ENCODE results near the gene FDX1.
A peak's percentile ranks its signal among the peaks of the same experiment; 100 is the strongest.
"Not testable (repeated sequence)": the region's sequence is repeated elsewhere in the genome, so short reads cannot be mapped to it uniquely, and the experiment has no call there.

FDX1 gene, protein sequence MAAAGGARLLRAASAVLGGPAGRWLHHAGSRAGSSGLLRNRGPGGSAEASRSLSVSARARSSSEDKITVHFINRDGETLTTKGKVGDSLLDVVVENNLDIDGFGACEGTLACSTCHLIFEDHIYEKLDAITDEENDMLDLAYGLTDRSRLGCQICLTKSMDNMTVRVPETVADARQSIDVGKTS

DNA sequence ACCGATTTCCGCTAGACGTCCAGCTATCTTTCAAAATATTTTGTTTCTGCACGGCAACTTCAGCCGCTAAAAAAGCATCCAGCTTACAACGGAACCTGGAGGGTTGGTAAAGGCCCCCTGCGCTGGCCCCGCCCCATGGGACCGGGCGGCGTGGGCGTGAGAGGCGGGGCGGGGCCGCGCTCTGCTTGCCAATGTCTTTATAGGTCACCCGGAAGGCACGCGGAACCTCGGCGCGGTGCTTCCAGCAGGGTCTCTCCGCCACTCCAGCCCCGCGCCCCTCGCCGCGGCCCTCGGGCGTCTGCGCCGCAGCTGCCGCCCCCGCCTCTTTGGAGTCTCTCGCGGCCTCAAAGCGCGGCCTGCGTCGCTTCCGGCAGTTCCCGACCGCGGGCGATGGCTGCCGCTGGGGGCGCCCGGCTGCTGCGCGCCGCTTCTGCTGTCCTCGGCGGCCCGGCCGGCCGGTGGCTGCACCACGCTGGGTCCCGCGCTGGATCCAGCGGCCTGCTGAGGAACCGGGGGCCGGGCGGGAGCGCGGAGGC is at the start of gene FDX1:
FDX1 (plus strand) TSS at position 218 of the 536 bp plus-strand sequence; CDS start at position 391, 173 bp downstream.
- no peaks in the 10 kb centered on the region for H3K36me3 ChIP-seq (ENCODE audit: control insufficient read depth in 5 of 5, insufficient read depth in 5 of 5, low read length in 5 of 5)
- H3K27me3 ChIP-seq (ENCODE audit: control insufficient read depth in 5 of 5, insufficient read depth in 4 of 5, low read length in 5 of 5), result no peaks in the 10 kb centered on the region
- H3K27ac ChIP-seq (ENCODE audit: low read depth, low read length), result peak within 1 kb of the TSS; percentile 92
- peak within 1 kb of the TSS; percentile 91 to 100 (median 99) for H3K9ac ChIP-seq (ENCODE audit: low read length in 5 of 5)
- H3K9me3 ChIP-seq (ENCODE audit: control insufficient read depth in 5 of 5, low read length in 5 of 5), result no peaks in the 10 kb centered on the region
- peaks cover 7 to 36% (median 28%) of the 10 kb centered on the region in 5 donors for H3K4me1 ChIP-seq (ENCODE audit: control insufficient read depth in 5 of 5, insufficient read depth in 5 of 5, low read length in 5 of 5)
- H3K4me3 ChIP-seq (ENCODE audit: low read depth in 1 of 5, low read length in 5 of 5), result peak within 1 kb of the TSS; percentile 91 to 97 (median 97)

DNA sequence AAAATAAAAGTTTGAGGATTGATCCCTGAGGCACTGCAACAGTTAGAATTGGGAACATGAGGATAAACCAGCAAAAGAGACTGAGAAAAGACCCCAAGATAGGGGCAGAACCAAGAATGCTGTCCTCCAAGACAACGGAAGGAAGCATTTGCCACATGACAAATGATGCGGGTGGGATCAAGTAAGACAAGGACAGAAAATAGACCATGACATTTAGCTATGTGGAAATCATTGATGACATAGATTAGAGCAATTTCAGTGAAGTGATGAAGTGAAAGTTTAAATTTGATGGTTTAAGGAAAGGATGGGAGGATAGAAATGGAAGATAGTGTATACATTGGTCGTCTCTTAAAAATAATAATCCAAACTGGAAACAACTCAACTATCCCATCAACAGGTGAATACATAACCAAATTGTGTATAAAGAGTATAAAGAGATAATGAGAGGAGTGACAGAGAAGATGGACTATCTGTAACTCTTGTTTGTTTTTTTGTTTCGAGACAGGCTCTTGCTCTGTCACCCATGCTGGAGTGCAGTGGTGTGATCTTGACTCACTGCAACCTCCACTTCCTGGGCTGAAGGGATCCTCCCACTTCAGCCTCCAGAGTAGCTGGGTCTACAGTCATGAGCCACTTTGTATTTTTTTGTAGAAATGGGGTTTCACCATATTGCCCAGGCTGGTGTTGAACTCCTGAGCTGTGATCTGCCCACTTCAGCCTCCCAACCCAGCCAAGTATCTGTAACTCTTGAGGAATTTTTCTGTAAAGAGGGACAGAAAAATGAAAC is 48.7 kb upstream of the FDX1 start:
- Histone ChIP-seq H3K4me3 (ENCODE audit: low read depth in 1 of 5, low read length in 5 of 5) (no peak overlapping the region), H3K27me3 (ENCODE audit: control insufficient read depth in 5 of 5, insufficient read depth in 4 of 5, low read length in 5 of 5) (no peaks in the 10 kb centered on the region), H3K4me1 (ENCODE audit: control insufficient read depth in 5 of 5, insufficient read depth in 5 of 5, low read length in 5 of 5) (peaks cover 4 to 18% (median 15%) of the 10 kb centered on the region in 5 donors), H3K9me3 (ENCODE audit: control insufficient read depth in 5 of 5, low read length in 5 of 5) (no peaks in the 10 kb centered on the region), H3K9ac (ENCODE audit: low read length in 5 of 5) (no peak overlapping the region), H3K27ac (ENCODE audit: low read depth, low read length) (no peak overlapping the region), H3K36me3 (ENCODE audit: control insufficient read depth in 5 of 5, insufficient read depth in 5 of 5, low read length in 5 of 5) (no peaks in the 10 kb centered on the region)

DNA sequence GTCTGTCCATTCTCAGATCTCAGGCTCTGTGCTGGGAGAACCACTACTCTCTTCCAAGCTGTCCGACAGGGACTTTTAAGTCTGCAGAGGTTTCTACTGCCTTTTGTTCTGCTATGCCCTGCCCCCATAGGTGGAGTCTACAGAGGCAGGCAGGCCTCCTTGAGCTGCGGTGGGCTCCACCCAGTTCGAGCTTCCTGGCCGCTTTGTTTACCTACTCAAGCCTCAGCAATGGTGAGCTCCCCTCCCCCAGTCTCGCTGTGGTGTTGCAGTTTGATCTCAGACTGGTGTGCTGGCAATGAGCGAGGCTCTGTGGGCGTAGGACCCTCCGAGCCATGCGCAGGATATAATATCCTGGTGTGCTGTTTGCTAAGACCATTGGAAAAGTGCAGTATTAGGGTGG is 41.5 kb upstream of the FDX1 start:
- not testable (repeated sequence) for H3K27me3 ChIP-seq (ENCODE audit: control insufficient read depth in 5 of 5, insufficient read depth in 4 of 5, low read length in 5 of 5); H3K9ac ChIP-seq (ENCODE audit: low read length in 5 of 5); H3K36me3 ChIP-seq (ENCODE audit: control insufficient read depth in 5 of 5, insufficient read depth in 5 of 5, low read length in 5 of 5); H3K9me3 ChIP-seq (ENCODE audit: control insufficient read depth in 5 of 5, low read length in 5 of 5); H3K4me3 ChIP-seq (ENCODE audit: low read depth in 1 of 5, low read length in 5 of 5); H3K27ac ChIP-seq (ENCODE audit: low read depth, low read length); H3K4me1 ChIP-seq (ENCODE audit: control insufficient read depth in 5 of 5, insufficient read depth in 5 of 5, low read length in 5 of 5)

DNA sequence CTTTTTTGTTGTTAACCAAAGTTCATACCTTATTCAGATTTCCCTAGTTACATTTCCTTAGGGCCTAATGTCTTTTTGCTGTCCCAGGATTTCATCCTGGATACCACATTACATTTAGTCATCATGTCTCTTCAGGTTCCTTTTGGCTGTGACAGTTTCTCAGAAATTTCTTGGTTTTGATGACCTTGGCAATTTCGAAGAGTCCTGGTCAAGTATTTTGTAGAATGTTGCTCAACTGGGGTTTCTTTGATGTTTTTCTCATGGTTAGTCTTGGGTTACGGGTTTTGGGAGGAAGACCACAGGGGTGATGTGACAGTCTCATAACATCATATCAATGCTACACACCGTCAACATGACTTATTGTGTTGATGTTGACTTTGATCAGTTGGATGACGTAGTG is 39.8 kb upstream of the FDX1 start:
- no peak overlapping the region for H3K4me3 ChIP-seq (ENCODE audit: low read depth in 1 of 5, low read length in 5 of 5)
- H3K9ac ChIP-seq (ENCODE audit: low read length in 5 of 5), result no peak overlapping the region
- H3K4me1 ChIP-seq (ENCODE audit: control insufficient read depth in 5 of 5, insufficient read depth in 5 of 5, low read length in 5 of 5), result no peaks in the 10 kb centered on the region
- H3K27ac ChIP-seq (ENCODE audit: low read depth, low read length), result no peak overlapping the region
- no peaks in the 10 kb centered on the region for H3K9me3 ChIP-seq (ENCODE audit: control insufficient read depth in 5 of 5, low read length in 5 of 5)
- H3K36me3 ChIP-seq (ENCODE audit: control insufficient read depth in 5 of 5, insufficient read depth in 5 of 5, low read length in 5 of 5), result no peaks in the 10 kb centered on the region
- H3K27me3 ChIP-seq (ENCODE audit: control insufficient read depth in 5 of 5, insufficient read depth in 4 of 5, low read length in 5 of 5), result no peaks in the 10 kb centered on the region

DNA sequence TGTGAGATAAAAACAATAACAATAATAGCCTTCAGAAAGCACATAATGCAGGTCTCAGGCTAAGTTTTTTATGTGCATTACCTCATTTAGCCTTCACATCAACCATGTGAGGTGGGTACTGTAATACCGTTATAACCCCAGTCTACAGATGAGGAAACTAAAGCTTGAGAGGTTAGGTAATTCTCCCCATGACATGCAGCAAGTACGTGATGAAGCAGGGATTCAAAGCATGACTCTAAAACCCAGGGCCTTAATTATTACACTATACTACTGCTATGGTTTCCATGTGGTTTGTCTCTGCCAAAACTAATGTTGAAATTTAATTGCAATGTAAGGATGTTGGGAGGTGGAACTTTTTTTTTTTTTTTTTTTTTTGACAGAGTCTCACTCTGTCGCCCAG is 37.7 kb upstream of the FDX1 start:
- no peak overlapping the region for H3K4me3 ChIP-seq (ENCODE audit: low read depth in 1 of 5, low read length in 5 of 5)
- no peaks in the 10 kb centered on the region for H3K9me3 ChIP-seq (ENCODE audit: control insufficient read depth in 5 of 5, low read length in 5 of 5)
- no peak overlapping the region for H3K9ac ChIP-seq (ENCODE audit: low read length in 5 of 5)
- no peak overlapping the region for H3K27ac ChIP-seq (ENCODE audit: low read depth, low read length)
- no peaks in the 10 kb centered on the region for H3K36me3 ChIP-seq (ENCODE audit: control insufficient read depth in 5 of 5, insufficient read depth in 5 of 5, low read length in 5 of 5)
- H3K4me1 ChIP-seq (ENCODE audit: control insufficient read depth in 5 of 5, insufficient read depth in 5 of 5, low read length in 5 of 5), result no peaks in the 10 kb centered on the region
- no peaks in the 10 kb centered on the region for H3K27me3 ChIP-seq (ENCODE audit: control insufficient read depth in 5 of 5, insufficient read depth in 4 of 5, low read length in 5 of 5)

DNA sequence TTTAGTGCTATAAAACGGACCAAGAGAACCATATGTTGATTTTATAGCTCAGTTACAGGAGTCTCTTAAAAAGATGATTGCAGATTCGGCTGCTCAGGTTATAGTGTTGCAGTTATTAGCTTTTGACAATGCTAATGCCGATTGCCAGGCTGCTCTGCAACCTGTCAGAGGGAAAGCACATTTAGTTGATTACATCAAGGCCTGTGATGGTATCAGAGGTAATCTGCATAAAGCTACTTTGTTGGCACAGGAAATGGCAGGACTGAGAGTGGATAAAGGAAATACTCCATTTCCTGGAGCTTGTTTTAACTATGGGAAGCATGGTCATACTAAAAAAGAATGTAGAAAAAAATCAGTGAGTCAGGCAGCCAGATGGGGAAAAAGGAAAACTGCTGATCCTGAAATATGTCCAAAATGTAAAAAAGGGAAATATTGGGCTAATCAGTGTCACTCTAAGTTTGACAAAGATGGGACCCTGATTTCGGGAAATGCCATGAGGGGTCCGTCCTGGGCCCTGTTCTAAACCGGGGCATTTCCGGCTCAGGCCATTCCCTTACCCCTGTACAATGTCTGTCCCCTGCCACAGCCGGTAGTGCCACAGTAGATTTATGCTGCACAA is 32.0 kb upstream of the FDX1 start:
- H3K27me3 ChIP-seq (ENCODE audit: control insufficient read depth in 5 of 5, insufficient read depth in 4 of 5, low read length in 5 of 5); H3K4me3 ChIP-seq (ENCODE audit: low read depth in 1 of 5, low read length in 5 of 5); H3K27ac ChIP-seq (ENCODE audit: low read depth, low read length); H3K9me3 ChIP-seq (ENCODE audit: control insufficient read depth in 5 of 5, low read length in 5 of 5); H3K36me3 ChIP-seq (ENCODE audit: control insufficient read depth in 5 of 5, insufficient read depth in 5 of 5, low read length in 5 of 5); H3K4me1 ChIP-seq (ENCODE audit: control insufficient read depth in 5 of 5, insufficient read depth in 5 of 5, low read length in 5 of 5); H3K9ac ChIP-seq (ENCODE audit: low read length in 5 of 5): not testable (repeated sequence)

DNA sequence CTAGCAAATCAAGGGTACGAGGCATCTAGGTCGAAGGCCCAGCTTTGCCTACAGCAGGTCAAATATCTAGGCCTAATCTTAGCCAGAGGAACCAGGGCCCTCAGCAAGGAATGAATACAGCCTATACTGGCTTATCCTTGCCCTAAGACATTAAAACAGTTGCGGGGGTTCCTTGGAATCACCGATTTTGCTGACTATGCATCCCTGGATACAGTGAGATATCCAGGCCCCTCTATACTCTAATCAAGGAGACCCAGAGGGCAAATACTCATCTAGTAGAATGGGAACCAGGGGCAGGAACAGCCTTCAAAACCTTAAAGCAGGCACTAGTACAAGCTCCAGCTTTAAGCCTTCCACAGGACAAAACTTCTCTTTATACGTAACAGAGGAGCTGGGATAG is 26.2 kb upstream of the FDX1 start:
- H3K4me3 ChIP-seq (ENCODE audit: low read depth in 1 of 5, low read length in 5 of 5); H3K9me3 ChIP-seq (ENCODE audit: control insufficient read depth in 5 of 5, low read length in 5 of 5); H3K27ac ChIP-seq (ENCODE audit: low read depth, low read length); H3K4me1 ChIP-seq (ENCODE audit: control insufficient read depth in 5 of 5, insufficient read depth in 5 of 5, low read length in 5 of 5); H3K27me3 ChIP-seq (ENCODE audit: control insufficient read depth in 5 of 5, insufficient read depth in 4 of 5, low read length in 5 of 5); H3K9ac ChIP-seq (ENCODE audit: low read length in 5 of 5); H3K36me3 ChIP-seq (ENCODE audit: control insufficient read depth in 5 of 5, insufficient read depth in 5 of 5, low read length in 5 of 5): not testable (repeated sequence)

DNA sequence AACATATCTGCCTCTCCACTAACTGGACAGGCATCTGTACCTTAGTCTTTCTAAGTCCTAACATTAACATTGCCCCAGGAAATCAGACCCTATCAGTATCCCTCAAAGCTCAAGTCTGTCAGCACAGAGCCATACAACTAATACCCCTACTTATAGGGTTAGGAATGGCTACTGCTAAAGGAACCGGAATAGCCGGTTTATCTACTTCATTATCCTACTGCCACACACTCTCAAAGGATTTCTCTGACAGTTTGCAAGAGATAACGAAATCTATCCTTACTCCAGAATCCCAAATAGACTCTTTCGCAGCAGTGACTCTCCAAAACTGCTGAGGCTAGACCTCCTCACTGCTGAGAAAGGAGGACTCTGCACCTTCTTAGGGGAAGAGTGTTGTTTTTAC is 24.1 kb upstream of the FDX1 start:
- not testable (repeated sequence) for H3K4me1 ChIP-seq (ENCODE audit: control insufficient read depth in 5 of 5, insufficient read depth in 5 of 5, low read length in 5 of 5); H3K27me3 ChIP-seq (ENCODE audit: control insufficient read depth in 5 of 5, insufficient read depth in 4 of 5, low read length in 5 of 5); H3K27ac ChIP-seq (ENCODE audit: low read depth, low read length); H3K36me3 ChIP-seq (ENCODE audit: control insufficient read depth in 5 of 5, insufficient read depth in 5 of 5, low read length in 5 of 5); H3K9me3 ChIP-seq (ENCODE audit: control insufficient read depth in 5 of 5, low read length in 5 of 5); H3K9ac ChIP-seq (ENCODE audit: low read length in 5 of 5); H3K4me3 ChIP-seq (ENCODE audit: low read depth in 1 of 5, low read length in 5 of 5)

DNA sequence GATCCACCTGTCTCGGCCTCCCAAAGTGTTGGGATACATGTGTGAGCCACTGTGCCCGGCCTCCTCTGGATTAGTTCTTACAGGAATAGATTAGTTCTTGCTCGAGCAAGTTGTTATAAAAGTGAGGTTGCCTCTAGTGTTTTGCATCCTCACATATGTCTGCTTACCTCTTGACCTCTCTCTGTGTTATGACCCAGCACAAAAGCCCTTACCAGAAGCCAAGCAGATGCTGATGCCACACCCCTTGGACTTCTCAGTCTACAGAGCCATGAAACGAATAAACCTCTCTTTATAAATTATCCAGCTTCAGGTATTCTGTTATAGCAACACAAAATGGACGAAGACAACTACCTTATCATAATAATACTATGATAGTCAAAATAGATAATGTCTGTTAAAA is 22.4 kb upstream of the FDX1 start:
- H3K9me3 ChIP-seq (ENCODE audit: control insufficient read depth in 5 of 5, low read length in 5 of 5), result no peaks in the 10 kb centered on the region
- H3K4me1 ChIP-seq (ENCODE audit: control insufficient read depth in 5 of 5, insufficient read depth in 5 of 5, low read length in 5 of 5), result peaks cover 0 to 8% (median 0%) of the 10 kb centered on the region in 5 donors
- H3K36me3 ChIP-seq (ENCODE audit: control insufficient read depth in 5 of 5, insufficient read depth in 5 of 5, low read length in 5 of 5), result no peaks in the 10 kb centered on the region
- H3K4me3 ChIP-seq (ENCODE audit: low read depth in 1 of 5, low read length in 5 of 5), result no peak overlapping the region
- no peaks in the 10 kb centered on the region for H3K27me3 ChIP-seq (ENCODE audit: control insufficient read depth in 5 of 5, insufficient read depth in 4 of 5, low read length in 5 of 5)
- no peak overlapping the region for H3K9ac ChIP-seq (ENCODE audit: low read length in 5 of 5)
- no peak overlapping the region for H3K27ac ChIP-seq (ENCODE audit: low read depth, low read length)

DNA sequence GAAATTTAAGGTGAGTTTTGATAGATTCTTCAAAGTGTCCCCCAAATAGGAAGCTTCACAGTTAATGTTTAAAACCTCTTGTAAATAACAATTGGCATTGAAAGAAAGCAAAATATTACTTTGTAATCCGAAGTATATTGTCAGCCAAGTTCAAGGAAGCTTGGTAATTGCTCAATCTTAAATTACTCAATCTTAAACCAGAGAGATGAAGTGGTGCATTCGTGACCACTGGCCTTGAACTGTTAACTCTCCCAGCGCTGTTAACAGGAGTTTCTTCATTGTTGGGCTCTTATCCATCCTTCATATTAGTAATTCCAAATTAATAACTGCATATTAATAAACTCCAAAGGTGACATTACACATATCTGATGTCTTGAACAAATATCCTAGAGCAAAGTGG is 20.6 kb upstream of the FDX1 start:
- Histone ChIP-seq H3K9me3 (ENCODE audit: control insufficient read depth in 5 of 5, low read length in 5 of 5) (no peaks in the 10 kb centered on the region), H3K27ac (ENCODE audit: low read depth, low read length) (no peak overlapping the region), H3K36me3 (ENCODE audit: control insufficient read depth in 5 of 5, insufficient read depth in 5 of 5, low read length in 5 of 5) (no peaks in the 10 kb centered on the region), H3K9ac (ENCODE audit: low read length in 5 of 5) (no peak overlapping the region), H3K27me3 (ENCODE audit: control insufficient read depth in 5 of 5, insufficient read depth in 4 of 5, low read length in 5 of 5) (no peaks in the 10 kb centered on the region), H3K4me1 (ENCODE audit: control insufficient read depth in 5 of 5, insufficient read depth in 5 of 5, low read length in 5 of 5) (peaks cover 0 to 8% (median 0%) of the 10 kb centered on the region in 5 donors), H3K4me3 (ENCODE audit: low read depth in 1 of 5, low read length in 5 of 5) (no peak overlapping the region)

Measured in subcutaneous abdominal adipose tissue (tissue), 5 donors.